ENCODE measurements around the gene SF3B1.

Gene SF3B1

GRCh38 chr2:197461057-197461456 lies 26.2 kb upstream of the SF3B1 start:
- in situ Hi-C loops (cut with MboI; ENCODE audit: low pct_unique_long_range_greater_than_20kb, low sequenced_read_pairs, unreplicated experiment): no loop called here
- TF ChIP-seq CTCF (IDR thresholded peaks at IDR 0.05; ENCODE audit: extremely low read depth, insufficient read depth, missing control alignments): no peak
- DNase-seq (ENCODE audit: low spot score): no peak

GRCh38 chr2:197460649-197461048 lies 25.8 kb upstream of the SF3B1 start:
- in situ Hi-C loops (cut with MboI; ENCODE audit: low pct_unique_long_range_greater_than_20kb, low sequenced_read_pairs, unreplicated experiment): no loop called here
- no peak for TF ChIP-seq CTCF (IDR thresholded peaks at IDR 0.05; ENCODE audit: extremely low read depth, insufficient read depth, missing control alignments)
- no peak for DNase-seq (ENCODE audit: low spot score)

GRCh38 chr2:197455428-197455827 lies 20.6 kb upstream of the SF3B1 start:
- in situ Hi-C loops (cut with MboI; ENCODE audit: low pct_unique_long_range_greater_than_20kb, low sequenced_read_pairs, unreplicated experiment): no loop called here
- no peak for DNase-seq (ENCODE audit: low spot score)
- no peak for TF ChIP-seq CTCF (IDR thresholded peaks at IDR 0.05; ENCODE audit: extremely low read depth, insufficient read depth, missing control alignments)

GRCh38 chr2:197454923-197455322 lies 20.1 kb upstream of the SF3B1 start:
- DNase-seq (ENCODE audit: low spot score): no peak
- TF ChIP-seq CTCF (IDR thresholded peaks at IDR 0.05; ENCODE audit: extremely low read depth, insufficient read depth, missing control alignments): no peak
- in situ Hi-C loops (cut with MboI; ENCODE audit: low pct_unique_long_range_greater_than_20kb, low sequenced_read_pairs, unreplicated experiment): no loop called here

GRCh38 chr2:197453914-197454398 lies 19.1 kb upstream of the SF3B1 start:
- peak; percentile 68 for DNase-seq (ENCODE audit: low spot score)
- in situ Hi-C loops (cut with MboI; ENCODE audit: low pct_unique_long_range_greater_than_20kb, low sequenced_read_pairs, unreplicated experiment): no loop called here
- no peak for TF ChIP-seq CTCF (IDR thresholded peaks at IDR 0.05; ENCODE audit: extremely low read depth, insufficient read depth, missing control alignments)

- TF ChIP-seq CTCF (IDR thresholded peaks at IDR 0.05; ENCODE audit: extremely low read depth, insufficient read depth, missing control alignments): peak; percentile 30
- in situ Hi-C loops (cut with MboI; ENCODE audit: low pct_unique_long_range_greater_than_20kb, low sequenced_read_pairs, unreplicated experiment): no loop called here
- peak; percentile 96 for DNase-seq (ENCODE audit: low spot score)
Observed at GRCh38 chr2:197453123-197453913, 18.5 kb upstream of the SF3B1 start, which contains the start of gene COQ10B. TSS of gene COQ10B (plus strand) at chr2:197453552. CDS start at chr2:197453561, 9 bp downstream.

Measured in GM13977 (cell line).